Prostate gland (tissue), 2 donors: ENCODE results near the gene CPT1B.

Source experiments
- POLR2A ChIP-seq: fragments of 450-650 bp; IDR thresholded peaks from one replicate; pipeline ENCODE4 v1.6.1; 2016; ENCODE audit warnings: antibody characterized with exemption, mild to moderate bottlenecking
- POLR2AphosphoS5 ChIP-seq: sonication (generic); formaldehyde crosslinking; IDR thresholded peaks from one replicate; pipeline ENCODE4 v1.6.1; 2017; ENCODE audit warnings: antibody characterized with exemption
- TF ChIP-seq, protein P1 (sequence below), 4 experiments: fragments of 200-600 bp in 2 of 4; fragments of 450-650 bp in 2 of 4; sonication (generic) in 2 of 4; IDR thresholded peaks; 1 replicate in 3 of 4; 2 replicates in 1 of 4; pipeline ENCODE4 v1.5.1; 2016 to 2019; ENCODE audit warnings: antibody characterized with exemption in 4 of 4, mild to moderate bottlenecking in 2 of 4, moderate library complexity in 2 of 4

DNA sequence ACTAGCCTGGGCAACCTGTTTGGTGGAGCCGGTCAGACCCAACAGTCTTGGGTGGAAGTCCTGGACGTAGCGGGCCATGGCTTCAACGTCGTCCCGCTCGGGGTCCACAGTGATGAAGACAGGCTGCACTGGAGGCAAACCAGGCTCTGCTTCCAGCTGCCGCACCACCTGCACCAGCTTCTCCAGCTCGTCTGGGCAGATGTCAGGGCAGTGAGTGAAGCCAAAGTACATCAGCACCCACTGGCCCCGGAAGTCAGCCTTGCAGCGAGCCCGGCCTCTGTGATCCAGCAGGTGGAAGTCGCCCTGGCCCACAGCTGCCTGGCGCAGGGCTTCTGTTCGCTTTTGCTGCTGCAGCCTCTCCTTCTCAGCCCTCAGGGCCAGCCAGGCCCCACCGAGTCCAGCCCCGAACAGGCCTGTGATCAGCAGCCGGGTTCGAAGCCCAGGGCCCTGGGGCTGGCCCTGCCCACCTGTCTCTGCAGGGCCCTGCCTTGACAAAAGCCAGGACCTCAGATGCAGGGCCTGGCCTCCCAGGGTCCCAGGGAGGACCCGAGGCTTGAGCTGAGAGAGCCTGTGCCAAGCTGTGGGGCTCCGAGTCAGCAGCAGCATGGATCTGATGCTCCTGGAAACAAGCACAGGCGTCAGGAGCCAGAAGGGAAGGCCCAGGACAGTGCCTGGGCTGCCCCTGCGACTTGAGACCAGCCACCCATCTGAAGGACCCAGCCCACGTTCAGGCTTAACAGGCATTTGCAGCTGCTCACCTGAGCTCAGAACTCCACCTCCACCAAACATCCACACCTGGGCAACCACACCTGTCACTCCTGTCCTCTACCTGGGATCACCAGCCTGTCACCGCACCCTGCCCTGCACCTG lies 54.2 kb downstream of the CPT1B start:
- TF ChIP-seq POLR2A = no peak
- TF ChIP-seq, protein P1, sequence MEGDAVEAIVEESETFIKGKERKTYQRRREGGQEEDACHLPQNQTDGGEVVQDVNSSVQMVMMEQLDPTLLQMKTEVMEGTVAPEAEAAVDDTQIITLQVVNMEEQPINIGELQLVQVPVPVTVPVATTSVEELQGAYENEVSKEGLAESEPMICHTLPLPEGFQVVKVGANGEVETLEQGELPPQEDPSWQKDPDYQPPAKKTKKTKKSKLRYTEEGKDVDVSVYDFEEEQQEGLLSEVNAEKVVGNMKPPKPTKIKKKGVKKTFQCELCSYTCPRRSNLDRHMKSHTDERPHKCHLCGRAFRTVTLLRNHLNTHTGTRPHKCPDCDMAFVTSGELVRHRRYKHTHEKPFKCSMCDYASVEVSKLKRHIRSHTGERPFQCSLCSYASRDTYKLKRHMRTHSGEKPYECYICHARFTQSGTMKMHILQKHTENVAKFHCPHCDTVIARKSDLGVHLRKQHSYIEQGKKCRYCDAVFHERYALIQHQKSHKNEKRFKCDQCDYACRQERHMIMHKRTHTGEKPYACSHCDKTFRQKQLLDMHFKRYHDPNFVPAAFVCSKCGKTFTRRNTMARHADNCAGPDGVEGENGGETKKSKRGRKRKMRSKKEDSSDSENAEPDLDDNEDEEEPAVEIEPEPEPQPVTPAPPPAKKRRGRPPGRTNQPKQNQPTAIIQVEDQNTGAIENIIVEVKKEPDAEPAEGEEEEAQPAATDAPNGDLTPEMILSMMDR (IDR thresholded peaks at IDR 0.05) = no peak
- TF ChIP-seq POLR2AphosphoS5 = no peak
